OCI-LY1 (cell line): Measurements from ENCODE around the gene RSF1.

Experiments
- EZH2 ChIP-seq: fragments of 200-600 bp; sonication (generic), shearing (Covaris generic); IDR thresholded peaks from 2 replicates; pipeline ENCODE4 v1.8.0; 2017; ENCODE audit warnings: borderline replicate concordance, mixed run types, mild to moderate bottlenecking, antibody characterized with exemption, low read length, moderate library complexity, mixed read lengths
- TF ChIP-seq, protein P1 (sequence below): fragments of 200-600 bp; sonication (generic), shearing (Covaris generic); IDR thresholded peaks from 2 replicates; pipeline ENCODE4 v1.5.1; 2017; ENCODE audit warnings: mild to moderate bottlenecking, antibody characterized with exemption, low read length, moderate library complexity, mixed read lengths

DNA sequence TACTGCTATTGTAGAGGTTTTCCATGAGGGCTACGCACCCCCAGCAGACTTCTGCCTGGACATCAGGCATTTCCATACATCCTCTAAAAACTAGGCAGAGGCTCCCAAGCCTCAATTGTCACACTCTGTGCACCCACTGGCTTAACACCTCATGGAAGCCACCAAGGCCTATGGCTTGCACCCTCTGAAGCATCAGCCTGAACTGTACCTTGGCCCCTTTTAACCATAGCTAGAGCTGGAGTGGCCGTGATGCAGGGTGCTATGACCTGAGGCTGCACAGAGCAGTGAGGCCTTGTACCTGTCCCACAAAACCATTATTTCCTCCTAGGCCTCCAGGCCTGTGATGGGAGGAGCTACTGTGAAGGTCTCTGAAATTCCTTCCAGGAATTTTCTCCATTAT, 34.3 kb upstream of the RSF1 start:
- TF ChIP-seq, protein P1, sequence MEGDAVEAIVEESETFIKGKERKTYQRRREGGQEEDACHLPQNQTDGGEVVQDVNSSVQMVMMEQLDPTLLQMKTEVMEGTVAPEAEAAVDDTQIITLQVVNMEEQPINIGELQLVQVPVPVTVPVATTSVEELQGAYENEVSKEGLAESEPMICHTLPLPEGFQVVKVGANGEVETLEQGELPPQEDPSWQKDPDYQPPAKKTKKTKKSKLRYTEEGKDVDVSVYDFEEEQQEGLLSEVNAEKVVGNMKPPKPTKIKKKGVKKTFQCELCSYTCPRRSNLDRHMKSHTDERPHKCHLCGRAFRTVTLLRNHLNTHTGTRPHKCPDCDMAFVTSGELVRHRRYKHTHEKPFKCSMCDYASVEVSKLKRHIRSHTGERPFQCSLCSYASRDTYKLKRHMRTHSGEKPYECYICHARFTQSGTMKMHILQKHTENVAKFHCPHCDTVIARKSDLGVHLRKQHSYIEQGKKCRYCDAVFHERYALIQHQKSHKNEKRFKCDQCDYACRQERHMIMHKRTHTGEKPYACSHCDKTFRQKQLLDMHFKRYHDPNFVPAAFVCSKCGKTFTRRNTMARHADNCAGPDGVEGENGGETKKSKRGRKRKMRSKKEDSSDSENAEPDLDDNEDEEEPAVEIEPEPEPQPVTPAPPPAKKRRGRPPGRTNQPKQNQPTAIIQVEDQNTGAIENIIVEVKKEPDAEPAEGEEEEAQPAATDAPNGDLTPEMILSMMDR: no peak
- TF ChIP-seq EZH2: no peak
